Thyroid gland (tissue), 4 donors: Measurements from ENCODE around the gene ATF4.

Source experiments
- CTCF ChIP-seq, 6 experiments: fragments of 200-600 bp in 3 of 6; fragments of 450-650 bp in 3 of 6; sonication (generic) in 3 of 6; IDR thresholded peaks; one replicate each; pipeline ENCODE4 v1.5.1; 2016 to 2019; ENCODE audit warnings: antibody characterized with exemption in 6 of 6, mild to moderate bottlenecking in 2 of 6, inconsistent platforms in 1 of 6, moderate library complexity in 1 of 6
- POLR2A ChIP-seq, 2 donors: fragments of 450-650 bp; IDR thresholded peaks; one replicate each; pipeline ENCODE4 v1.6.1; 2017; ENCODE audit warnings: antibody characterized with exemption in 2 of 2, mild to moderate bottlenecking in 2 of 2, moderate library complexity in 1 of 2

GRCh38 chr22:39532215-39533073 is 12.1 kb downstream of the ATF4 start, which contains the start of gene RPS19BP1:
- TF ChIP-seq CTCF (IDR thresholded peaks at IDR 0.05) (peak in 1 of 6 experiments; percentile 2), POLR2A (IDR thresholded peaks at IDR 0.05) (peak; percentile 68 to 86)
